HG02970 (cell line): ENCODE data around the gene MRPL44.
A peak's percentile ranks its signal among the peaks of the same experiment; 100 is the strongest.

Experiments
- ATAC-seq: cut with Tn5 transposase; IDR thresholded peaks from one replicate; pipeline ENCODE4 v1.9.1; 2021; ENCODE audit warnings: mild to moderate bottlenecking, moderate library complexity, moderate number of reproducible peaks; ENCODE audit not compliant: unreplicated experiment, low FRiP score

Gene MRPL44

DNA sequence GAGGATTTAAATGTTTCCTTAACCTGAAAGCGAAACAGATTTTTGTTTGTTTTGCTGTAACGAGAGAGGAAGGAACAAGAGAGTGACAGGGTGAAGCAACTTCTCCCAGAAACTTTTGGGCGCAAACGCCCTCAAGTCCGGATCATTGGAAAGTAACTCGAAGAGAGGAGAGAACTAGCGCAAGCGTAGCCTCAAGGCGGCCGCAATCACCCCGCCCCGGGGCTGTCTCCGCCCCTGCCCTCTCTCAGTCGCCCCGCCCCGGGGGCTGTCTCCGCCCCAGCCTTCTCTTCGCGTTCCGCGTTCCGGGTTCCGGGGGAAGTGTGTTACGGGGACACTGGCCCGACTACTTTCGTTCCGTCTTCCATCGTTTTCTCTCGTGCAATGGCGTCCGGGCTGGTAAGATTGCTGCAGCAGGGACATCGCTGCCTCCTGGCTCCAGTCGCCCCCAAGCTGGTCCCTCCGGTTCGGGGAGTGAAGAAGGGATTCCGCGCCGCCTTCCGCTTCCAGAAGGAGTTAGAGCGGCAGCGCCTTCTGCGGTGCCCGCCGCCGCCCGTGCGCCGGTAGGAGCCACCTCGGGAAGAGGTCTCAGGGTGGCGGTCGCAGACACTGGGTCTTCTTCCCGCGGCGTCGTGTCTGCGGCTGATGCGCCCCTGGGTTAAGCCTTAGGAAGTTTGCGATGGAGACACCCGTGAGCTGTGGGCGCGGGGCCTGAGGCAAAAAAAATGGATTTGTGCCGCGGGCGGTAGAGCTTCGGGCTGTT is at the start of gene MRPL44:
Gene MRPL44, plus strand, starts transcription at position 372 of the 760 bp plus-strand sequence. Its CDS starts 10 bp downstream, at position 382.
- peak; percentile 94 for ATAC-seq

DNA sequence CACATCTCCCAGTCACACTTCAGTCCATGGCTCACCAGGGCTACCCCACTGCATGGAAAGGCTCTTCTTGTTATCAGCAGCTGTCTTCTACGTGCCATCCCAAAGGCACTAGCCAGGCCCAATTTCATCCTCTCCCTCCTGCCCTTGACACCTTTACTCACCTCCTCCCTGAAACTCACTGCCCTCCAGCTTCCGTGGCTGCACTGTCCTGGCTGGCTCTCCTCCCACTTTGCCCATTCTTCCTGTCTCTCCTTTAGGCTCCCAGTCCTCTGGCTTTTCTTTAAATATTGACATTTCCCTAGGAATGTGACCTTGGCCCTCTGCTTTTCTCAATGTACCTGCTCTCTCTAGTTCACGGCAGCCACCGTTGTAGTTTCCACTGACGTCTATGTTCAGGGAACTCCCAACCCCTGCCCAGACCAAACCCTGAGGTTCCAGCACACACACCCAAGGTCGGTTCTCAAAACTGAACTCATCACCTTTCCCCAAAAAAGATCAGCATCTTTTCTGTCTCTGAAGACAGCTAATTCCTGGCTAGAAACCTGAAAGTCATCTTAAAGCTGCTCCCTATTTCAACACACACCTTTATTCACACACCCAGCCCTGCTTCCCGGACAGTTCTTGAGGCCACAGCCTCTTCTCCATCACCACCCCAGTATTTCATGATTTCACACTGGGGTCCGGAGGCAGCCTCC is 48.8 kb upstream of the MRPL44 start:
- no peak for ATAC-seq

DNA sequence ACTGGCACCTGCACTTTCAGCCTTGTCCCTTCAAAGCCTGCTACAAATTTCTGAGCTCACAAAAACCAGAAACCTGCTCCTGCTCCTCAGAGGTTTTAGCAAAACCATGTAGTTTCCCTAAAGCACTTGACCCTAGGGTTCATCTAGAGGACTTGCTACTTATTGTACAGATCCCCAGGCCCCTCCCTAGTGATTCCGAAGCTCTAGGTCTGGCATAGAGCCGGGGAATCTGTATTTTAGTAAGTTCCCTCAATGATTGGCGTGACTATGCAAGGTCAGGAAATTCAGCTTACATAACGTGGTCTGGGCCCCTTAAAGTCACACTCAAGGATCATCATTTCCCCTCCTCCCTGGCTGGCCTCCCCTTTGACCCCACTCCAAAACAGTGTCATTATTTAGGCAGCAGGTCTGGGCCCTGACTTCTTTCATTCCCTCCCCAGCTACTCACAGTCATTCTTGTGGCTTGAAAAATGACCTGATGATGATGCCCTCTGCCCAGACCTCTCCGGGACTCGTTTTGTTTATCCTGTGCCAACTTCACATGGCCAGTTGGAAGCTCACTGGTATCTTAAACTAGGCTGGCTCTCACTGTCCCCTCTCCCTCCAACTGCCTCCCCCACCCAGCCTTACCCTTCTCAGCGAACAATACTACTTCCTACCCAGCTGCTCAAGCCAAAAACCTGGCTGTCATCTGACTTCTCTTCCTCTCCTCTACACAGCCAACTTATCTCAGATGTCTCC is 48.1 kb upstream of the MRPL44 start:
- ATAC-seq = no peak

DNA sequence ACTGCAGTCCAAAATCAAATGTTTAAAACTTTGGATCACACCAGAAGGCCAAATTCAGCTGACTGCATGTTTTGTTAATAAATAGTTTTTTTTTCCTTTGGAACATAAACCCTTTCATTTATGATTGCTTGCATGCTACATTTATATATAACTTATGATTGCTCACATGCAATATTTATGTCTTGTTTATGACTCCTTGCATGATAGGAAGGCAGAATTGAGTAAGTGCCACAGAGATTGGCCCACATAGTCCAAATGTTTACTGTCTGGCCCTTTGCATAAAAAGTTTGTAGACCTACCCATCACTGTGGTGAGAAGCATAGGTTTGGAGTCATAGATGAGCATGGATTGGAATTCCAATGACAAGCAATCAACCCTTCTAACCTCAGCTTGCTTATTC is 42.9 kb upstream of the MRPL44 start:
- ATAC-seq = no peak

DNA sequence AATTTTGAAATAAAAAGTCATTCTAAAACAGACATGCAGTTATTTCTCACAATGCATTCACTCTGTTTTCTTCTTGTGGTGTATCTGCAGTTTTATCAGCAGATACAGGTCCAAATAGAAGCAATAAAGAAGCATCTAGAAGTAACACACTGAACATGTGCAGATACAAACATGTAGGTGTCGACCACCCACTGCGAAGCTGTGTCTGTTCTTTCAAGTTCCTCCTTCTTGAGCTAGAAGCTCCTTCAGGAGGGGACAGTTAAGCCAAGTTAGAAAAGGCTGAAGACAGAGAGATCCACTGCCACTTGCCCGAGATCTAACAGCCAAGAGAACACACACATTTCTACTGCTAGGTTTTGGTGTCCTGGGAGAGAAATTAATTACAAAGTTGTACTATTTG is 42.2 kb upstream of the MRPL44 start:
- ATAC-seq = no peak

DNA sequence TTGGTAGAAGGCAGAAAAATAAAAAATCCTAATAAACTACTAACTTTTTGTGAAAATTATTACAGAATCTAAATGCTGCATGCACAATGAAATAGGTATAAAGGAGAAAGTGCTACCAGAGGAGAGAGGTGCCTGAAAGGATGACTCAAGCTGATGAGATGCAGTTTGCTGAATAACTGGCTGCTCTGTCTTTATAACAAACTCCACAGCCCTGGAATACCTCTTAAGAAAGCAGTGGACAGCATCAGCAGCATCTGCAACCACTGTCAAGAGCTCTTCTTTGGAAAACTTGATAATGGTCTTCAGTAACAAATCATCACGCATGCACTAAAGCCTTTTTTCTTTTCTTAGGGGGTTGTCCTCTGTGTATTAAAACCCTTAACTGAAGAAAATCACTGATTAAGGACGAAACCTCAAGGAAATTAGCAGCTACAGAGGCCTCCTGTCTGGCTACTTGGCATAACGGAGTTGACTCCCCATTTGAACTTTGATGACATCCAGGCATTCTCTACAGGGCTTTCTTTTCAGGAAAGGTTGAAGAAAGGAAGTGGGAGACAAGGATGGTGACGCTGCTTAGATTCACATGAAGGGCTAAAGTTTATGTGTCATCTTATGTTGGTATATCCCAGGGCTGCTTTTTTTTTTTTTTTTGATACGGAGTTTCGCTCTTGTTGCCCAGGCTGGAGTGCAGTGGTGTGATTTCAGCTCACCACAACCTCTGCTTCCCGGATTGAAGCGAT is 40.9 kb upstream of the MRPL44 start:
- no peak for ATAC-seq

DNA sequence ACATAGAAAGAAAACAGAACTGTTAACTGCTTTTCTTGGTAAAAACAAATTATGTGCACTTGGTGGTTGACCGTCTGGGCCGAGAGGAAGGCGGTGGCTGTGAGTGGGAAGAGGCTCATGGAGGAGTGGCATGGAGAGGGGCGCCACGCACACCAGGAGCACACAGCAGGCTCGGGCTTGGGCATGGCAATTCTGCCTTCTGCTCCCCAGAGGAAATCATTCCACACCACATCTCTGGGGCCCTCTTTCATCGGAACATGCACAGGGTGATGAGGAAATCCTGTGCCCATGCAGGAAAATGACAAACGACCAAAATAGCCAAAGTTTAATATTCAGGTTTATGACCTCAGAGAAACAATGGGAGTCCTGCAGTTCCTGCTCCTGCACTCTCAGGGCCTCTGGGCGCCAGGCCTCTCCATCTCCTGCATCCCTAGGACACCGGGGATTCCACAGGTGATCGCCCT is 38.6 kb upstream of the MRPL44 start:
- ATAC-seq = no peak

DNA sequence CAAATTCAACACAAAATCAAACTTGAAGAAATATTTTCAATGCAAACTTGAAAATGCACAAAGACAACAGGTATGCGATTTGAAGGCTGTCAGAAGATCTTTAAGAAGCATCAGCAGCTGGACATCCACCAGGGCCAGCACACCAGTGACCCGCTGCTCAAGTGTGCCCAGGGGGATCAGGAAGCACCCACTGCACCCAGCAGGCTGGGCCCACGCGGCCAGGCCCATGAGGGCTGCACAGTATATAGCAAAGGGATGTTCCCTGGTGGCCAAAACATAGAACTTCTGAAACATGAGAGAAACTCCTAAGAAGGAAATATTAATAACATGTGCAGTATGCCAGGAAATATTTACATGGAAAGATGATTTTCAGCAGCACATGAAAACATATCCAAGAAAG is 37.2 kb upstream of the MRPL44 start:
- ATAC-seq = no peak

DNA sequence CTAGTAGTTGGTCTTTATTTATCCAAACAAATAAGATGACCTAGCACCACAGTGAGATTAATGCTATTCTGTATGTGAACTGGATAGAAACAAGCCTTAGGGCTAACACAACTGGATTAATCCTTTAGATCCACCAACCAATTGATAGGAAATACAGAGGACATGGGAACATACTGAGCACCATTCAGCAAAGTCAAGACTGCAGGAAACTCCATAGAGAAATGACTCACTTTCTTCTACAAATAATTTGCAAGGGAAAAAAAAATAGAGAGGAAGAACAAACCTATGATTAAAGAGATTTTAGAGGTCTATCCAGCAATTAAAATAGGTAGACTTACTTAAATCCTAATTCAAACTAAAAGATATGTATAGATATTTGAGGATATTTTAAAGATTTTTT is 36.1 kb upstream of the MRPL44 start:
- ATAC-seq = no peak

DNA sequence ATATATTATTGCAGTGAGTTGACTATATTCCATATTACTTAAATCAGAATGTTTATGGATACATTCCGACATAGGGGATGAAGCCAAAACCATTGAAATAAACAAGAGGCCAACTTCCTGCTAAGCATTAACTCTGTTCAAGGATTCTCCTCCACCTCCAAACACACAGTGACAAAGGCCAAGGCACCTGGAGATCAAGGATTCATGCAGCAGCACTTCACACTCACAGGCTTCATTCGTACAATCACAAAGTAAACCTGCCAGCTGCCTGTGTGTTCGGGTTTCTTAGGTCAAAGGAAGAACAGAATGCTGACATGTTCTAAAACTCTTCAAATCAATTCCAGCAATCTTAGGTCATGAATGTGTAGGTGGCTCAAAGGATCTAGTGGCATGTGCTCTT is 35.0 kb upstream of the MRPL44 start:
- no peak for ATAC-seq

DNA sequence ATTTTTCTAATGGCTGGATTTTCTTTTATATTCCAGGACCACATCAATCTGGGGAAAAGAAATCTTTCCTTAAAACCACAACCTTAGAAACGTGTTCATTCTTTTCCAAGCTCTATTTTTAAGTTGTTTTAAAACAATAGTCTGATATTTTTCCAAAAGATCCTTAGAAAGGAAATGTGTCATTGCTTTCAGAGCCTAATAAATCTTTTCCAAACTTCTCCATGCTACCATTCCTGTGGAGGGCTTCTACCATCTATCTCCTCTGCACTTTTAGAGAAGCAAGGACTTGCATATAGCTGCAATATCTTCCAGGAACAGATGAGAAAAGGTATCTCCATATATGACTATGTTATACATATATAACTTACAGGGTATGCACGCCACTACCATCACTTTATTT is 33.3 kb upstream of the MRPL44 start:
- ATAC-seq = no peak

DNA sequence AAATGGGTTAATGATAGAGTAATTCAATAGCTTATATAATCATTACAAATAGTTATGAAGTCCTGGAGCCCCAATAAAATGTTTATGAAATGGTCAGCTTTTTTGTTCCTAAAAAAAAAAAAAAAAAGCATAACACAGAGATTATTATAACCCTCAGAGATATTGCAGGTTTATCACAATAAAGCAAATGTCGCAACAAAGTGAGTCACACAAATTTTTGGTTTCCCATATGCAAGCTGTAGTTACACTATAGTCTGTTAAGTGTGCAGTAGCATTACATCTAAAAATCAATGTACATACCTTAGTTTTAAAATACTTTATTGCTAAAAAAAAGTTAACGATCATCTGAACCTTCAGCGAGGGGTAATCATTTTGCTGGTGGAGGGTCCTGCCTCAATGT is 32.2 kb upstream of the MRPL44 start:
- no peak for ATAC-seq

DNA sequence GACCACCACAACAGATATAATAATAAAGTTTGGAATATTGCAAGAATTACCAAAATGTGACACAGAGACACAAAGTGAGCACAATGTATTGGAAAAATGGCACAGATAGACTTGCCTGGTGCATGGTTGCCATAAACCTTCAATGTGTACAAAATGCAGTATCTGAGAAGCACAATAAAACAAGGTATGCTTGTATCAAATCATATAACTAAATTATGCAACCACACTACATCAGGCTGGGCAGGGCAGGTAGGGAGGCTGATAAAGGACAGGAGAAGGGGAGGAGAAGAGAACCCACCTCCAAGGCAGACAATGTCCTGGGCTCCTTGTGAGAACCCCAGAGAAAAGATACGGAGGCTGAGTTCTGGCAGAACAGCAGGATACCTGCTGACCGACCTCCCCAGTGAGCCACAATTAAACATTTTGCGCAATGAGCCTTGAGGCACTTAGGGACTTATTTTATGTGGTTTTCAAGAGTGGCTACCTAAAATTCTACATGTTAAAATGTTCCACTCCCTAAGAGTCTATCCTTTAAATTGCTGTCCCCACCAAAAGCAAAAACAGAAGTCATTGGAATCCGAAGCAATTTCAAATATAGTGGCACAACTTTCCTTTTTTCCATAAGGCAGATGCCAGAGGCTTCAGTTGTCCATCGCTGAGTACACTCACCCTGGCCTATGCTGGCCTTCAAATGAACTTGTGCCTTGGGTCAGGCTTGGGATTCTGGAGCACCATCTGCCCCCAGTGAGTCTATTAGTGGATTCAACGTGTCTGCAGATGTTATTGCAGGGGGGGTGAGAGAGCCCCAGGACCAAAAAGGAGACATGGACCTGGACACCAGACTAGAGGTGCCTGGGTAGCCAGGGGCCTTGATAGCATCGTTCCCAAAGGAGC is 28.9 kb upstream of the MRPL44 start:
- ATAC-seq = no peak

DNA sequence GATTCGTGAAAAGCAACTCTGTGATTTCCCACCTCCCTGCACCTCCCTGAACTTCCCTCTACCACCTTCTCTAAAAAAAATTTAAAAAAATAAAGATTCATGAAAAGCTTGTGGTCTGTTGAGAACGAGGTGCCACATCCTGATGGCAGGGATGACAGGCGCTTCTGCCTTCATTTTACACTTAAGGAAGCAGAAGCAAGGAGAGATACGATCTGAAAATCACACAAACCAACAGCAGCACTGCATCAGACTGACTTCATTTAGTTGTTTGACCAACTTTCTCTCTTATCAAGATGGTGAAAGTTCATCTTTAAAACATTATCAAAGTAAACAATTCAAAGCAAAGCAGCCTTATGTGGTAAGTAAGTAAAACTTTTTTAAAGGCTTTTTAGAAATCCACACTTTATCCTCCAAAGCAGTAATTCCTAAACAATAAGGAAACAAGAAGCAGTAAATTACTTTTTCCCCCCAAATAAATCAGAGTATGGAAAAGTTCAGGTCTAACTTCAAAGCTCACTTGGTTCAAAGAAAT is 27.6 kb upstream of the MRPL44 start:
- ATAC-seq = no peak

DNA sequence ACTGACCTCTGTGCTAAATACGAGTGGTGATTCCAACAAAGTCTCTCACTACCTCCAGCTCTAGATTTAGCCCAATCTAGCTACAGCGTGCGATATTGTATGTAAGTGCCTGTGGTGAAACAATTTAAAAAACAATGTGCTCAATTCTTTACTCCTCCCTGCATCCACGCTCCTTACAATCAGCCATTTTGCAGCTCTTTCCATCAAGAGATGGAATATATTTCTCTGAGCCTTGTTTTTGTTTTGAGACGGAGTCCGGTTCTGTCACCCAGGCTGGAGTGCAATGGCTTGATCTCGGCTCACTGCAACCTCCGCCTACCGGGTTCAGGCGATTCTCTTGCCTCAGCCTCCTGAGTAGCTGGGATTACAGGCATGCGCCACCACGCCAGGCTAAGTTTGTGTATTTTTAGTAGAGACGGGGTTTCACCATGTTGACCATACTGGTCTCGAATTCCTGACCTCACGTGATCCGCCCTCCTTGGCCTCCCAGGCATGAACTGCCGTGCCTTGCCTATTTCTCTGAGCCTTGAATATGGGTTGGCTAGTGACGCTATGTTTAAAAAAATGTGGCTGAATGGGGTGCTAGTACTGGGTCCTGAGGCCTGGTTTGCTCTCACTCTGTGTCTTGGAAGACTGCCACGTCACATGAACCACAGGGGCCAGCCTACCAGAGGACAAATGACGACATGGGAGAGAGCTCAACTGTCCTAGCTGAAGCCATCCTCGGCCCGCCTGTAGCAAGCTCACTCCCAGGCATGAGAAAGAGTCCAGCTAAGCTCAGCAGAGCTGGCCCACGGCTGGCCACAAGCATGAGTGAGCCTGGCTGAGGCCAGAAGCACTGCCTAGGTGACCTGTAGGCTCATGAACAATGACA is 26.9 kb upstream of the MRPL44 start:
- no peak for ATAC-seq

DNA sequence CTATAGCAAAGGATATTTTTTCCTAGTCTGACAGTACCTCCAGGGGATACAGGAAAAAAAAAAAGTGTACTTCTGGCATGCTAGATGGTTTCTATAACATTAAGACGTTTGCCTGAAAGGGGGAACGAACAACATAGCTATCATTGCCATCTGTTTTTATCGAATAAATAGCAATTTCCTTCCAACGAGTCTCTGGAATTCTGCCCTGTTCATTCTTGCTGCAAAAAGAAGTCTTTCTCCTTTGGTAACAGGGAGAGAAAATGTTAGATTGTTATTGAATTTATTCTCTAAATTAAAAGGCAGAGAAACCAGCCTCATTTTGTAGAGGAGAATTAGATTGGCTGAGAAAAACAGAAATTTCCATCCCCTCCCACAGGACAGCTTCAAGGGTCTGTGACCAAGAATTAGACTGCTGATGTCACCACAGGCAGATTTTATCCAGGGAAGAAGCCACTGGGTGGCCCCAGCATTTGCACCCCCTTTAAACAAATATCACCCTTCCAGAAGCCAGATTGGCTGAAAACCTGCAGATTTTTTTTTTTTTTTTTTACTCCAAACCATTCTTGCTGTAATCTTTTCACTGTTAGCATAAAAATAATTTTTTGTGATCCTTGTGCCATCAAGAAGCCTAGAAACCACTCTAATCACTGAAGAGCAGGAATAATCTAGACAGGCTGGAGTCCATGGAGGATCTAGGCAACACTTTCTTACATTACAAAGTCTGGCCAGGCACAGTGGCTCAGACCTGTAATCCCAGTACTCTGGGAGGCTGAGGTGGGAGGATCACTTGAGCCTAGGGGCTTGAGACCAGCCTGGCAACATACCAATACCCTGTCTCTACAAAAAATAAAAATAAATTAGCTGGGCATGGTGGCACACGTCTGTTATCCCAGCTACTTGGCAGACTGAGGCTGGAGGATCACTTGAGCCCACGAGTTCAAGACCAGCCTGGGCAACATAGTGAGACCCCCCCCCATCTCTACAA is 24.2 kb upstream of the MRPL44 start:
- ATAC-seq = no peak

DNA sequence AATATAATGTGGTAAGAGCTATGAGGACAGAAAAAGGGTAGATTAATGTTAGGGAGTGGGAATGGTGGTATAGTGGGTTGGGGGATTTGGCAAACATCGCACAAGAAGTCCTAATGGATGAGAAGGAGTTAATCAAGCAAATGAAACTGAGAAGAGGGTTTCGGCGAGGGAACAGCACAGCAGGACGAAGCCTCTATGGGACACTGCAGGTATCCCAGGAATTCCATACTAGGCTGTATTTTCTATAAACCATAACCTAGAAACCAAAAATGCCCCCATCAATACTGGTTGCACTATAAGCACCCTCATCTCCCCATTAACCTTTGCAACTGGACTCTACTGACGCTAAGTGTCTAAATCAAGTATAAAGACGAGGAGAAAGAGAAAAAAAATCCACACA is 22.4 kb upstream of the MRPL44 start:
- ATAC-seq = no peak
